SH-SY5Y (cell line): ENCODE results near the gene SYNDIG1.

Experiments
- GATA2 ChIP-seq: IDR thresholded peaks from 2 replicates; pipeline ENCODE4 v1.6.1; 2011; ENCODE audit warnings: mild to moderate bottlenecking, low read depth, low read length
- GATA3 ChIP-seq: IDR thresholded peaks from 2 replicates; pipeline ENCODE4 v1.6.1; 2011; ENCODE audit warnings: low read depth, mild to moderate bottlenecking, low read length, moderate library complexity

SYNDIG1 gene

DNA sequence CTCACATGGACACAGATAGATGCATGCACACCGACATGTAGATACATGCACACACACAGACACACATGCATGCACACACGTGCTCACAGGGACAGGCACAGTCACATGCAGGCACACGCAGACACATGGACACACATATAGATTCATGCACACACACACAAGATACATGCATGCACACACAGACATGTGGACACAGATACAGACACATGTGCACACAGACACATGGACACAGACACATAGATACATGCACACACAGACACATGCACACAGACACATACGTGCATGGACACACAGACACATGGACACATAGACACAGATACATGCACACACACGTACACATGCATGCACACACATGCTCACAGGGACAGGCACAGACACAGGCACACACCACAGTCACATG lies 19.8 kb downstream of the SYNDIG1 start:
- TF ChIP-seq GATA3: no peak
- TF ChIP-seq GATA2: no peak

DNA sequence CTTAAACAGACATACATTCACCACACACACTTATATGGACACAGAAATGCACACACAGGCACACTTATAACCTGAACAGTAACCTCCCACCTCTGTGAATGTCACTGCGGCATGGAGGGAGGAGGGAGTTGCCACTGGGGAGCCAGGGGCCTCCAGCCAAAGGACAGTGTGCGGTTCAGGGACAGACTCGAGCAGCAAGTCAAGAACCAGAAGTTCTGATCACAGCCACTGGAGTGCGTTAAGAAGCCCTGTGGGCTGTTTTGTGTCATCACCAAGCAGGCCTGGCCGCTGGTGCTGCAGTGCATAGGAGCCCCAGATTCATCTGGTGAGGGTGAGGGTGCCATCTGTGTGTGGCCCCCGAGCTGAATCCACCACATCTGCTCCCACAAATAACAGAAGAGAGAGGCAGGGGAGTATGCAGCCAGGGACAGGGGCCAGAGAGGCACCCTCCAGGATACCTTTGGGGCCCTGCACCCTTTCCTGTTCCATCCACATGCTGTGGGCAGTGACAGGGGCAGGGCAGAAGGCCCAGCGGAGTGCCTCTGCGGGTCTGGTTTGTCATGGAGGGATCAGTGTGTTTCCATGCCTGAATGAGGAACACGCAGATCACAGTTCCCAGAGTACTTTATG lies 20.3 kb downstream of the SYNDIG1 start:
- TF ChIP-seq GATA3 (no peak), GATA2 (no peak)

DNA sequence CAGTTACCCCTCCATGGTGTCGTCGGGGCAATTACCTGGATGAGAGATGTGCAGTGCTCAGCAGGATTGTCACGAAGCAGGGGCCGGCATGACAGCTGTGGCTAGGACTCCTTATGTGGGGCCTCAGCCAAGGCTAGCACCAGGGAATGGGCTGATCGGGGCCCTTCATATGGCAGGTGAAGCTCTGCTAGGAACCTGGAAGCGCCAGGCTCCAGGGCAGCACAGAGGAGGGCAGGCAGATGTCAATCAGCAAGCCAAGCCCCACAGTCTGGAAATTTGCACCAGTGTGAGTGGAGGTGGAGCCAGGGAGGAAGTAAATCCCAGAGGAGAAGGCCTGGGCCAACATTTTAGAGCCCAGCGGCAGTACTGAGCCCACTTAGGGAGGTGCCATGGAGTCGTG lies 21.2 kb downstream of the SYNDIG1 start:
- TF ChIP-seq GATA2: no peak
- TF ChIP-seq GATA3: no peak

DNA sequence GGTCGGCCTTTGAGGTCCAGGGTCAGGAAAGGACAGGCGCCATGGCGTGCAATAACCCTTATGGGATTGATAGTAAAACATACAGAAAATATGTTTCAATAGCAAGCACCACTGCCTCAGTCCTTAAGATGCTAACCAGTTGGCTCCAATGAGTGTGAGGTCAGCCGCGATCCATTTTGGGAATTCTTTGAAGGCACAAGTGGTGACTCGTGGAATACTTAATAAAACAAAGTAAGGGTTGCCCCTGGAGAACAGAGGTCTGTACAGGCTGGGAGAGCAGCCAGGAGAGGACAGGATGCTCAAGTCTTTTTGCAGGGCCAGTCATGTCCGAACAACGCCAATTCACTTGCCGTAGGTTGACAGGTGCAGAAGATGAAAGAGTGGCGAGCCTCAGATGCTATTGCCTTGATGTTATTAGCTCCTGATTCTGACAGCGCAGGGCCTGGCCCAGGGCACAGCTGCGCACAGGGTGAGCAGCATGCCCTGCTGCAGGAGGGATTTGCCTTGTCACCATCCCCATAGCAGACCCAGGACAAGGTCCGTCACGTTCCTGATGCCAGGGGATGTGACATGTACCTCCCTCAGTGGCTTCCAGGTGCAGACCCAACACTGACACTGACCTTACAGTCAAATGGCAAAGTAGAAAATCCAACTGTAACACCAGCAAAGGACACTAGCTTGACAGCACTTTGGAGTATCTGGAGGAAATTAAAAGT lies 21.8 kb downstream of the SYNDIG1 start:
- TF ChIP-seq GATA2: no peak
- TF ChIP-seq GATA3: no peak

DNA sequence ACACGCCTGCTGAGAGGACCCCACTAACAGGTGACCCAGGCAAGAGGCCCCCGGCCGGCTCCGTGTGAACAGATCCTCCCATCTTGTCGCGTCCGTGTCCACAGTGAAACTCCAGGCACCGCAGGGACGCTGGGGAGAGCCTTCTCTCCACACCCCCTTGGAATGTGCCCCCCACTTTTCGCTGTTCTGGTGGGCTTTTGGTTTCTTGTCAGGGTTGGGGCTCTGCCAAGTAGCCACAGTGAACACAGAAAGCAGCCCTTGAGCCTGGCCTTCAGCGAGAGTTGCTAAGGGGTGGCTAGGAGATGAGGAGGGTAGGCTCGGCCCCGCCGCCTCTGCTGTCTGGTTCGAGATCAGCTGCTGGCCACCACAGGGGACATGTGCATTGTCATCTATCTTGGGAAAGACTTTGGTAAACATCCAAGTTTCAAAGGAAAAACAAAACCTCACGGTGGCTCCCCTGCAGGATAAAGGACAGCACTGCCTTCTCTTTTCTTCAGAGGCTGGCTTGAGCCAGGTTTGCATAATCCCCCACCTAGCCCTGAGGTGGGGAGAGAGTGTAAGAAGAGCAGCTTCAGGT lies 22.7 kb downstream of the SYNDIG1 start:
- TF ChIP-seq GATA2 (no peak), GATA3 (no peak)

DNA sequence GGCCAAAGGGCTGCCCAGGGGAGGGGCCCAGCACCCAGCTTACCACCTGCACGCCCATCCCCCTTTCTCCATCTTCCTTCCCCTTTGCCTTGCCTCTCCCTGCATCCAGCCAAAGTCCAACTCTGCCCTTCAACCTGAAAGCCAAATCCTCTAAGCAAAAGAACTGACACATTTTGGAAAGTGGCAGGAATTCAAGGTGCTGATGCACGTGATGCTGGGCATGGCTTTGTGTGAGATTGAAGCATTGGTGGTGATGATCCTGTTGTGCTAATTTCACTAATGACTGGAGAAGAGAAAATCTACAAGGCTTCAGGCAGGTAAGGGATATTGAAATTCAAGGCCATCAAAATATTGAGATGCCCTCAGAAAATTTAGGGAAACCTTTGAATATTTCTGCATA lies 23.3 kb downstream of the SYNDIG1 start:
- TF ChIP-seq GATA2 (no peak), GATA3 (no peak)

DNA sequence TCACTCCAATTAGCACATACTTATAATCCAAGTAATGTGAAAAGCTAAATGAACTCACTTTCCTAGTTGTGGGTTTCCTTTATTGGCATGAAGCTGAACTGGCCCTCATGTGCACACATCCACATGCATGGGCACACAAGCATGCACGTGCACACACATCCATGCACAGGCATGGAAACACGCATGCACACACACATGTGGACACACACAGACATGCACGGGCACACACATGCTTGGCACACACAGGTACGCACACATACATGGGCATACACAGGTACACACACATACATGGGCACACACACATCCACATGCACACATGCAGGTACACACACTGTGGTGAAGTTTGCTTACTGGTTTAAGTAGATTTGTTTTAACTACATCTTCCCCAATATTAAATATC lies 23.8 kb downstream of the SYNDIG1 start:
- TF ChIP-seq GATA2: no peak
- no peak for TF ChIP-seq GATA3

DNA sequence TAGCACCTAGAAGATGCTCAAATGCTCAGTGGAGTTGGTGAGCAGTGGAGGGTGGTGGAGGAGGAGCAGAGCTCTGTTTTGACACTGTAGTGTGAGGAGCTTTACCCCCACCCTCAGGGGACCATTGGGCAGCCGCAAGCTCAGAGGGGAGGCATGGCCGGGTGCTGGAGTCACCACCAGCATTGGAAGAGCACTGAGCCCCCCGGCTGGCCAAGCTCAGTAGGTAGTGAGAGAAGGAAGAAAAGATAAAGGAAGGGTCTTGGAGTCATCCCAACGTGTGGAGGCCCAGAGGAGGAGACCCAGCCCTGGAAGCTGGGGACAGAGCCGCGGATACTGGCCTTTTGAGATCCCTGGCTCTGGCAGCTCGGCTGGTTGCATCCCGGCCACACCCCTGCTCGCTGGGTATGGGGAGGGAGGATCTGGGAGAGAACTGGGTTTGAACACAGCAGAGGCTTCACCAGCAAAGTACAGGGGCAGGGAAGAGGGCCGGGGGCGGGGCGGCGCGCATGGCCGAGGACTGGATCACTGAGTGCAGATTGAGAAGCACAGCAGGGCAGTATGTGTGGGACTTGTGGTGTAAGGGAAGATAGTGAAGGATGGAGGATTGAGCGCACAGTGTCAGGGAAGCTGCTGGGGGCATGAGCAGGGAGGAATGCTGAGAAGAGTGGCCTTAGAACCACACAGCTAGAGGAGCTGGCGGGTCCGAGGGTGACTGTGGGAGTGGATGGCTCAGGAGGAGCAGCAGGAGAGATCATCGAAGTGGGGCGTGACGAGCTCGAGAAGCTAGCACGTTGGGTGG lies 24.4 kb downstream of the SYNDIG1 start:
- no peak for TF ChIP-seq GATA2

DNA sequence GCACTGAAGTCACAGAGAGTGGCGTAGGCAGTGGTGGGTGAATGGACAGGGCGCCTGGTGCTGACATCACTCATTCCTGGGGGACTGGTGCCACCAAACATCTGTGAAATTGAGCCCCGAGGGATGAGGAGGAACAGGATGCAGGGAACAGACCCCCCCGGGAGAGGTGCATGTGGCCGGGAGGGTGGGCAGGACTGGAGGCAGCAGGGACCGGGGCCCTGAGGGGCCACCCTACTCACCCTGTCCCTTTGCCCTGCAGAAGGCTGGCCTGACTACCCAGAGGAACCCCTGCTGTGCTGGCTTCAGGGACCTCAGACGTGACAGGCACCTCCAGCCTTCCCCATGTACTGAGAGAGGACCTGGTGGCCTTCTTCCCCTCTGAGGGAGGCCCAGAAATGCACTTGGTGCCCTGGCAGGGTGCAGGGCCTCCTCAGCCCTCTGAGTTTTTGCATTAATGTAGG lies 25.1 kb downstream of the SYNDIG1 start:
- TF ChIP-seq GATA2 (no peak), GATA3 (no peak)

DNA sequence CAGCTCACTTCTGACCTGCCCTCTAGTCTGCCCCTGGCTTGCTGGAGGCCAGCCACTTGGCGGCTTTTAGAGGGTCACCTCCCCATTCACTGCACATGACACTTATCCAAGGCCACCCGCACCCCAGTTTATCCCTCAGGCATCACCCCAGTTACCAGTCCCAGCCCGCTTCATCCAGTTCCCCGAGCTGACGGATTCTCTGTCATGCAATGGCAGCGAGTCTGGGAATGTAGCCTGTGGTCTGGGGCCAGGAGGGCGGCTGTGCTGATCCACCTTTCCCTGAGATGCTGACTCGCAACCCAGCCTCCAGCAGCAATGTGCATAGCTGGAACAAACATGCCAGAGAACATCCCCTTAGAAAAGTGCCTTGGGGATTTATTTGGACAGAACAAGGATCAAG lies 25.8 kb downstream of the SYNDIG1 start:
- TF ChIP-seq GATA2: no peak

DNA sequence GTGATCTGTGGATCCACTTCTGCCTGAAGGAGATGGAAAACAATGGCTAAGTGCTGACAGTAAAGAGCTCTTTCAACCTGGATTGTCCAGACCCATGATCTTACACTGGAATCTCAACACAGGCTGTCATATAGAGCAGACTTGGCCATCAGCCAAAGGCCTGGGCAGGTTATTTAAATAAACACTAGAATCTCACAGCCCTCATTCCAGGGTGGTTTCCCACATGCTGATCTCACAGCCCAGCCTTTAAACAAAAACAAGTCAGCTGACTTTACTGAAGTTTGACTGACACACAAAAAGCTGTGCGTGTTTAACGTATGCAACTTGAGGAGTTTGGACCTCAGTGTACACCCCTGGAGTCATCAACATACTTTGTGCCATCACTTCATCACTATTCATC lies 28.4 kb downstream of the SYNDIG1 start:
- TF ChIP-seq GATA3 (no peak), GATA2 (no peak)

DNA sequence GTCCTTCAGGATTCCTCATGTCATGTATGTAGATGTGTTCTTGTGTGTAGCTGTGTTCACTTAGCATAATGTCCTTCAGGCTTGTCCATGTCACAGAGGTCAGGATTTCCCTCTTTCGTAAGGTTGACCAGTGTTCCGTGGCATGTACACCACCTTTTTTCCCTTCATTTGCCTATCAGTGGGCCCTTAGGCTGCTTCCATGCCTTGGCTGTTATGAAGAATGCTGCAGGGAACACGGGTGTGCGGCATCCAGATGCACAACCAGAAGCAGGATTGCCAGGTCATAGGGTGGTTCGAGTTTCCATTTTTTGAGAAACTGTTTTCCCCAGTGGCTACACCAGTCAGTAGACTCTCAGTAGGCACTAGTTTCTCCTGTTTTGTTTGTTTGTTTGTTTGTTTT lies 29.2 kb downstream of the SYNDIG1 start:
- TF ChIP-seq GATA2 (no peak), GATA3 (no peak)

DNA sequence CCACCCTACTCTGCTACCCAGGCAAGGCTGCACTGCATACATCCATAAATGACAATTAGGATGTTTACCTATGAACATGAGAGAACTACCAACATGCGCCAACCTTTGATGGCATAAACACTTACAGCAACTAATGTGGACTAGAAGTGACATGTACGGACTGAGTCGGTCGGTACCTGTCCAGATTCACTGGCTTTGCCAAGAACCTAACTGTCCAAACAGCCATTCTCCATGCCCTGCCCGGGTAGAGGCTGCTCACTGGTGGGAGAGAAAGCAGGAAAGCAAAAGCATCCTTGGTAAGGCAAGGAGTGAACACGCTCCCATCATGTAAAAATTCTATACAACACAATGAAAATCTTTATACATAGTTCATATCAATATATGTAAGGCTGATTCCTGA lies 30.0 kb downstream of the SYNDIG1 start:
- TF ChIP-seq GATA3: no peak
- no peak for TF ChIP-seq GATA2

DNA sequence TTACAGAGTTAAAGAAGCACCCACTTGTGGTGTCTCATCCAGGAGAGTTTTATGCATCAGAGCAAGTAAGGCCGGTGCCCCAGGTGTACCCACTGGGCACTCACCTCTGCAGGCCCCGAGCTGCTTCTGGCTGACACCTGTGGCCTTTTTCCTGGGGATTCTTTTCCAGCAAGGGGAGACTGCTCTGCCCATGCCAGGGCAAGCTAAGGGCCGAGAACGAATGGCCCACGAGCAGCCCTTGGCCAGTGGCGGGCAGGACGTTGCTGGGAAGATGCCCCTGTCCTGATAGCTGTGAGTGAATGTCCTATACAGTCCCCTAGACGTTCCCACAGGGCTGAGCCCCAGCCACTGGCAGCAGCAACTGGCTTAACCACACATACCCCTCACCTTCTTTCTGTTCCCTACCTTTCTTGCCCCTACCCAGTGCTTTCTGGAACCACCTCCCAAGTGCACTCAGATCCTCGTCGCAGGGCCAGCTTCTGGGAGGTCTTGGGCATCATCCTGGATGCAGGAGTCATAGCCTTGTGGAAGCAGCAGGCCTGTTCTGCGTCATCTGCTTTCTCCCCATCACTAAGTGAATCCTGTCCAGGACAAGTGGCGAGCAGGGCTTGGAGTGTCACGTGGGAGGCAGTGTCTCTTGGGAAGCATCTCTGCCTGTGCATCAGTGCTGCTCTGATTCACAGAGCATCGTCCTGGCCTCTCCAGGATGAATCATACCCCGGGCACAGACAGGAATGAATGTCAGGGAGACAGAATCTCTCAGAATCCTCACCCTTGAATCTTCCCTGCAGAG lies 32.5 kb downstream of the SYNDIG1 start:
- TF ChIP-seq GATA2 (no peak), GATA3 (no peak)

DNA sequence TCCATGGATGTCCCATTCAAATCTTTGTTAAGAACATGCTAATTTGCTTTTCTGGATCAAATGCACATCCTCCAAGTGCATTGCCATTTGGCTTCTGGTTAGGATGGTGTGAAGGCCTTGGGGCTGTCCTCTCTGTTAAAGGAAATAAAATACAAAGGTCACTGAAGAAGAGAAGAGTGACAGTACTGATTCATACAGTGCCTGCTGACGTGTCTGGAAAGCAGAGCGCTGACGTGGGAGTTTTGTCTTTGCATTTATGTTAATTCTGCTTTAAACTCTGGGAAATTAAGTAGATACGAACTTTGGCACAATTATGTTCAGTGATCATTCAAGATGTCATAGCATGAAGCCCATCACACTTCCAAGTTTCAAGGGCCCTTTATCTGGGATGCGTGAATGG lies 33.2 kb downstream of the SYNDIG1 start:
- TF ChIP-seq GATA3 (no peak), GATA2 (no peak)
